GM18873 (cell line): ENCODE measurements around the gene OAF.

ENCODE experiments used
- ATAC-seq: cut with Tn5 transposase; IDR thresholded peaks from one replicate; pipeline ENCODE4 v1.9.1; 2021; ENCODE audit warnings: mild to moderate bottlenecking, moderate library complexity, moderate number of reproducible peaks; ENCODE audit not compliant: unreplicated experiment, low FRiP score

The OAF gene

DNA sequence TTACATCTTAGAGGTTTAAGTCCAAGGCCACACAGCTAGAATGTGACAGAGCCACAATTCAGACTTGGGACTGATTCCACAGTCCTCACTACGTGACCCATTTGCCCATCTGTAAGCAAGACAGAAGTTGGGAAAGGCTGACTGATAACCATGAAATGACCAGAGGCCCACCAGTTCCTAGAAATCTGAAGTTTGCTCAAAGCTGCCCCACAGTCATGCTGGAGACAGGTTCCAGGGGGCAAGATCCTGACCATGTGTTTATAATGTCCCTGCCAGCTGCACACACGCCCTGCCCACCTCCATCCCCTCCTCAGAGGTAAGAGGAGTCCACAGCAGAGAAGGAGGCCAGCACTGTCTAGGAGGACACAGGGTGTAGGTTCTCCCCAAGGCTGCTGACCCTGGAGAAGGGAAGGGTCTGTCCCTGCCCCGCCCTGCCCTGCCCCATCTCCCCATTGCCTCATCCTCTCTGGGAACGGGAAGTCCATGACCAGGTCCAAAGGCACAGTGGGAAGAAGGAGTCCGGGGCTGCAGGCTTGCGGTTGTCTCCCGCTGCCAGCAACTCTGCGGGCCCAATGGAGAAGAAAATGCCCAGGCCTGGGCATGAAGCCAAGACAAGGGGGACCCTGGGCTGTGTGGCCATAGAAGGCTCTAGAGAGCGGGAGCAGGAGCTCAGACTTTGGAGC, 11.9 kb upstream of the OAF start:
- ATAC-seq, result no peak

DNA sequence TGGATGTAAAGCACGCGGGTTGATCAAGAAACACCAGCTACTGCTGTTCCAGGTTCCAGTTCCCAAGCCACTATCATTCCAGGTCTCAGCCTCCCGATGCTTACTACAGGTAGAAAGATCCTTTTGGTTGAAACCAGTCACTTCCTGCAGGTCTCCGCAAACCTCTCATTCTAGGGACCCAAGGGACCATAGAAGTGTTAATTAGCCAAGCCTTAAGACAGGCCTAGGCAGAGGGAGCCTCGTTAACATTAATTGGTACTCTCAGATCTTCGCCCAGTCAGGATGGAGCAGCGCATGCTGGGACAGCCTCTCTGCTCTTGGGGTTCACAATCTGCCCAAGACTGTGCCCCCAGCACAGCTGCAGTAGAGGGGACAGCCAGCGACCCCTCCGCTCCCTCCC, 11.2 kb upstream of the OAF start:
- ATAC-seq, result no peak

DNA sequence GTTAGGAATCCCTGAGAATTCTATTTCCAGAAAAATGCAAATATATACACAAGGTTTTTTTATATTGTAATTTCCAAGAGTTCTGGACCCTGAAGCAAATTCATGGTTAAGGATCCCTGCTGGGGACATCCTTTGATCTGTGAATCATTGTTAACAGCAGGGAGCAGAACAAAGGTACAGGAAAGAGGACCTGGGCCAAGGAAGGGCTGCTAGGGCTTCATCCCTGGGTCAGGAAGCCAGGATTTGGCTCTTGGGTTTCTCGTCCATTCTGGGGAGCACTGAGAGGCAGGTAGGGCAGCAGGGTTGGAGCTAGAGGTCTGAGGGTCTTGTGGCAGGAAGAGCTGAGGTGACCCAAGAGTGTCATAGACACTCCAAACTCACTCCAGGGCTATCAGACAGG, 10.2 kb upstream of the OAF start:
- no peak for ATAC-seq

DNA sequence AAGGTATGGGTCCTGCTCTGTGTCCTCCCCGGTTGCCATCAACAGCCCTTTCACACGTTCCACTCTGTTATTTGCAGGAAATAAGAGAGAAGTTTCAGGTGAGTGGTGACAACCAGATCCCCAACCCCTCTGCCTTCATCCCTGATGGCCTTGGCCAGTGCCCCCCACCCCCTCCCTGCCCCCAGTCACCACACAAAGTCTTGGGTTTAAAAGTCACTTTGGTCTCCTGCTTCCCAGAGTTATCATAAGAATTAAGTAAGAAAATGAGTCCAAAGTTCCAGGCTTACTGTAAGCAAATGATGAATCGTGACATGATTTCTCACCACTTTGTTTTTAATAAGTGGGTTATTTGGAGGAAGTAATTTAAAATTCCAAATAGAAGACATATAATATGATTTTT, 9.2 kb upstream of the OAF start:
- ATAC-seq, result no peak

DNA sequence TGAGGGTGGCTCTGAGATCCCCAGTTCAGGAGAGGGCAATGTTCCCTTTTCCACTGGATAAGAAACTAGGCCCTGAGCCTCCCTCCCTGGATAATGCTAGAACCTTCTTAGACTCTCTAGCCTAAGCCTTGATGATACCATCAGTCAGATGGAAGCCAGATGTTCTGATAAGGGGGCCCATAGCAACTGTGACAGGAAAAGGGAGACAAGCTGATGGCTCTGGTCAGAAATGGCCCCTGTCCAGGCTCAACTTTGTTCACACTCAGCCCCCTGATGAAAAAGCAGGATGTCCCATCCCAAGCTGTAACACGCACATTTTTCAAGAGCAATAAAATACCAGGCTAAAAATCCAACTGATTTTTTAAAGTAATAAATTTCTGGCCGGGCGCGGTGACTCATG, 7.2 kb upstream of the OAF start:
- no peak for ATAC-seq

DNA sequence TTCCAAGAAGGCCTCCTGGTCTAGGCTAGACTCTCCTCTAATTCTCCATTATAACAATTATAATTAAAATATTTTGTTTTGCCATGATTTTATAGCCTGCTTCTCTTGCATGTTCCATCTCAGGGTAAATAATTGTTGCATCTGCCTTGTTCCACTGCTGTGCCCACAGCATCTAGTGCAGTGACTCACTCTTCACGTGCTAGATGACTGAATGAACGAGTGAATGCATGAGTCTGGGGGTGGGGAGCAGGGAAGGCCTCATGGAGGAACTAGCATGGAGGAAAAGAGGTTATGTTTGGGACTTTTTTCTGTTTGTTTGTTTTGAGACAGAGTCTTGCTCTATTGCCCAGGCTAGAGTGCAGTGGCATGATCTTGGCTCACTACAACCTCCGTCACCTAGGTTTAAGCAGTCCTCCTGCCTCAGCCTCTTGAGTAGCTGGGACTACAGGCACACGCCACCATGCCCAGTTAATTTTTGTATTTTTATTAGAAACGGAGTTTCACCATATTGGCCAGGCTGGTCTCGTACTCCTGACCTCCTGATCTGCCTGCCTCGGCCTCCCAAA, 5.2 kb upstream of the OAF start:
- no peak for ATAC-seq

DNA sequence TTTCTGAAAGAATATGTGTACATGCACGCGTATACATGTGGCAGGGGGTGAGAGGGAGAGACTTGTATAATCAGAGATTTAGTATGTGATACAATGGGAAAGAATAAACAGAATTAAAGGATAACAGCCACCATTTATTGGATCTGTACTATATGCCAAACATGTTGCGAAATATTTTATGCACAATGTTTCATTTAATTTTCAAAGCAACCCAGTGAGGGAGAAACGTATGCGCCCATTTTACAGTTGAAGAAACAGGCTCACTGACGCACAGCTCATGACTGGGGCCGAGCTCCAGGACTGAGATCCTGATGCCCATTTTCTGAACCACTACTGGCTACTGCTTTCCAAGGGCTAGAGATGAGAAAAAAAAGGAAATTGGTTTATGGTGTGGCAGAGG, 3.3 kb upstream of the OAF start:
- no peak for ATAC-seq

DNA sequence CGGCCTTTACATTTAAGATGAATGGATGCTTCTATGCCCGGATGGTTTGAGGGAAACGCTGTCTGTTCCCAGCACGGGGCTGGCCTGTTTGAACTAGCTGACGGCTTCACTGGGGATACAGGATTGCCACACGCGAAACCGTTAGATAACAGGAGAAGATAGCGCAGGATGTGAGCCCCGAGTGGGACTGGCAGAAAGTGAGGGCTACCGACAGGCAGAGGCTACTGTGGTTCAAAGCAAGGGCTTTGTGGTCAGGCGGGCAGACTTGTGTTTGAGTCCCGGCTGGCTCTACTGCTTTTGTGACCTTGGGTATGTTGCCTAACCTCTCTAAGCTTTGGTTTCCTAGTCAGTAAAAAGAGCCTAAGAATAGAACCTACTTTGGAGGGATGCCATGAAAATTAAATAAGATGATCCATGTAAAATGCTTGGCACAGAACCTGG, 2.8 kb upstream of the OAF start:
- no peak for ATAC-seq

DNA sequence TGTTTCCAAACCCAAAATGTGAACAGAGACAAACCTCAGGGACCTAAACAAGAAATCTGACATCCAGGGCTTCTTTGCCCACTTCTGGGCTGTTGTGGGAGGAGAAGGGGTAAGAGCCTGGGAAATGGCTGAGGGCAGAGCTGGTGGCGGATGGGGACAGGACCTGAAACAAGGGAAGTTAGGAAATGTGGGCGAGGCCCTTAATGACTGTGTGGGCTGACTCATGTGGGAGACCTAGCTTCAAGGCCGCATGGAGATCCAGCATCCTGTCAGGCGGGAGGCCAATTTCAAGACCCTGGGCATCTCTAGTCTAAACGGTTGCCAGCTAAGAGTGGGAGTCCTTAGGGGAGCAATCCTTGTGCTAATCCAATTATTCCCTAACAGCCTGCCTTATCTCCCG, 2.1 kb upstream of the OAF start:
- ATAC-seq, result no peak

DNA sequence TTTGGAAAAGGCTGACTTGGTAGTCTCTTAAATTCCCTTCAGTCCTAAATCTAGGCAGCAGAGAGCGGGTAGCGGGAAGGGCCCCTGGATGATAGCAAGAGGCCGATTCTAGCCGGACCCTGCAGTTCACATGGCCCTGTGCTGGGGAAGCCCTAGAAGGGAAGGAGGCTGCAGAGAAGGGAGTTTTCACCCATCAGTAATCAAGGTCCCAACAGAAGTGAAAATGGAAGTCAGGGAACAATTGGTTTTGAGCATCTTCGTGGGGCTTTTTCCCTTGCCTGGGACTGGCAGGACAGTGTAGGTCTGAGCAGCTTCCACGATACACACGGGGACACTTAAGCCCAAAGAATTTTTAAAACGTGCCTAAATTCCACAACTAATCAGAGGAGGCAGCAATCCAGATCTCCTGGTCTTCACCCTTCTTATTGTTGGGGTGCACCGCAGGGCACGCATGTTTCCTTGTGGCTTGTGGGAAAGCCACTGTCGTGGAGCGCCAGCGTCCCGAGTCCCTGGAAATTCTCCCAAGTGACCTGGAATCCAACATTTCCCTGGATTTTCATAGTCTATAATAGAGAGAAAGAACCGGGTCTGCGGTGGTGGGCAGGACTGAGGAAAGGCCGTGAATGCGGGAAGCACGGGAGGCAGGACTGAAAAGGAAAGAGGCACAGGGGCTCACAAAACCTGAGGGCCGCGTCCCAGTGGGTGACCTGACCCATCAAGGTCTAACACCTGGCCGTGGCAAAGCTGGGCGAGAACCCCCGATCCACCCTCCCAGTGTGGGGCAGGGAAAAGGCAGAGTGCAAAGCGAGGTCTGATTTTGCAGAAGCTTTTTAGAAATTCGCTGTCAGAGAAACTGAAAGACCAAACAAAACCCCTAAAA, 846 bp upstream of the OAF start:
- no peak for ATAC-seq

DNA sequence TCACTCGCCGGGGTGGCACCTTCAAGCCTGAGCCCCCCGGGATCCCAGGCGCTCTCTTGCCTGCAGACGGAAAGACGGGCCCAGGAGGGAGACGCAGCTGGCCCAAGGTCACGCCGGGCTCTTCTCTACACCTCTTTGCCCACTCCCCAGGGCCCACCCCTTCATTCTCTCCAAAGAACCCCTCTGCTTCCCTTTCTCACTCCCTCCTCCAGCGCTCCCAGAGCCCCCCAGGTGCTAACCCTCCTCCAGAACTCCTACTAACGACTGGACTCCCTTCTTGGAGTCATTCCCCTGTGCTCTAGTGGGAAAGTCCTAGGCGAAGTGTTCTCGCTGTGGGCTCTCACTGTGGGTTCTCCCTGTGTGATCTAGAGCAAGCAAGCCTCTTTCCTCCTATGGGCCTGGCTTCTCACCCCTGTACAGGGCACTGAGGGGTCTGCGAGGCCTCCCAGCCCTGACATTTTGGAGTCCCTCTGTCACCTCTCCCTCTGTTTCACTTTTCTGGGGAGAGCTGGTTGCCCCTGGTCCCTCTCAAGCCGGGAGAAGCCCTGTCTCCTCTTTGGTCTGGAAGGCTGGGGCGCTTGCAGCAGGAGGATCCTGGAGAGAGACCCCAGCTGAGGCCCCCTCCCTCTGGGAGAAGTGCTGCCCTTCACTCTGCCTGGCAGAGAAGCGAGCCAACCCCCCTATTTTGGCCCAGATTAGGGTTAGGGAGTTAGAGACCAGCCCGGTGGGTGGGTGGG, 858 bp downstream of the OAF start:
- no peak for ATAC-seq

DNA sequence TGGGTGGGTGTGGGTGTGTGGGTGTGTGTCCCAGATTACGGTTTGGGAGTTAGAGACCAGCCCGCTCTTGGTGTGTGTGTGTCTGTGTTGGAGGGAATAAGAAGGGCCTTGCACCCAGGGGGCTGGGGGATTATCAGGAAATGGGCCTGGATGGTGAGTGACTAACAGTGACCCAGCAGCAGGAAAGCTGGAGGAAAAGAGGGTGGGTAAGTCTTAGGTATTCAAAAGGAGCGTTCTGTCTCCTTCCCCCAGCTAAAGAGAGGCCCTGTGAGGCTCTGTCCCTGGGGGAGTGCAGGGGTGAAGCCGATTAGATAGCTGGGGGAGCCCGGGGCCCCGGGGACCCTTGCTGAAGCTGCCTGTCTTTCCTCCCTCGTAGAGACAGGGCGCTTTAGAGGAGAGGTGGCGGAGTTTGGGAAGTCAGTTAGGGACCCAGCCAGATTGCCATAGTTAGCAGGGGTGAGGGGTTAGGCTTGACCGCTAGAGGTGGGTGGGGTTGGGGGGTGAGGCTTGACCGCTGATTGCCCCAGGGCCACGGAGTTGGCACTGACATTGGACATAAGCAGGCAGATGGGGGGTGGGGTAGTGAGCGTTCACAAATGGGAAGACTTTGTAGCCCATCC, 1.5 kb downstream of the OAF start:
- no peak for ATAC-seq

DNA sequence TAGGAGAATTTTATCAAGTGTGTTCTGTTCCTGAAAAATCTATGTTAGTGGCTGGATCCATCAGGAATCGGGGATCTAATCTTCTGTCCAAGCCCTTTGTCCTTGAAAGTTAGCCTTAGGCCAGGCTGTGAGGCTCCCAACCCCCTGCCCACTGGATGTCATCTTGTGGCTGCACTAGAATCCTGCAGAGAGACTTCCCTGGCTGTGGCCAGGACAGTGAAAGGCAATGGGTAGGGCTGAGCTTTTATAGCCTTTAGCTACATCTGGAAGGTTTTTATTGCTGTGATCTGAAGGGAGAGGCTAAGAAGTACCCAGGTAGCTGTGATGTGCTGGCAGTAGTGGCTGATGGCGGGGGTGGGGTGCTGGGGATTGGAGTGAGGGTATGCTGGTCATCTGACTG, 2.1 kb downstream of the OAF start:
- no peak for ATAC-seq

DNA sequence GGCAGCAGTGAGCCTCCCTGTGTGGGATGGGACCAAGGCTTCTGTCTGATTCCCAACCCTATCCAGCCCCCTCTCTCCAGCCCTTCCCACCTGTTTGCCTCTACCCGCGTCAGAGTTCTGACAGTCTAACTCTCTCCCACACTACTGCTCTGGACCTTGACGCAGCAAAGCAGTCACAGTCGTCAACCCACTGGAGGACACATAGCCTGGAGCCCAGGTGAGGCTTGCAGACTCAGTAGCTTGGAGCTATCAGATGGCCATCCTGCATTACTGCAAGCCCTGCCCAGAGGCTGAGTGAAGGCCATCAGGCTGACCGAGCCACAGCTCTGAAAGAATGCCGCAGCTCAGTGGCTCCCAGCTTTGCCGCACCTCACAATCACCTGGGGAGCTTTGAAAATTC, 3.7 kb downstream of the OAF start:
- ATAC-seq, result no peak

DNA sequence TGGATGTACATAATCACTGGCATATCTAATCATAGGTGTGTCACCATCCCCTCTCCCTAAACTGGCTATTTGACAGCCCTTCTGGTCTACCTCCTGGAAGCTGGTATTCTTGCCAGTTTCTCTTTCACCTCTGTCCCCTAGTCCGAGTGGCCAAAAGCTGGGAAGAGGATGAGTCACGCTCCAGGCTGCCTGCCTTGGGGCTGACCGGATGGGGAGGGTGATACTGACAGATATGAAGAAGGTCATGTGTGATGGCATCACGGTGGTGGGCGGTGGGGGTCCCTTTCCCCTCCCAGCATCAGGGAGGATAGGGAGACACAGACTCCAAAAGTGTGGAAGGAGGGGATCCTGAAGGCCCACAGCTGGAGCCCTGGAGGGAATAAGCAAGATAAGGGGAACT, 4.8 kb downstream of the OAF start:
- no peak for ATAC-seq

DNA sequence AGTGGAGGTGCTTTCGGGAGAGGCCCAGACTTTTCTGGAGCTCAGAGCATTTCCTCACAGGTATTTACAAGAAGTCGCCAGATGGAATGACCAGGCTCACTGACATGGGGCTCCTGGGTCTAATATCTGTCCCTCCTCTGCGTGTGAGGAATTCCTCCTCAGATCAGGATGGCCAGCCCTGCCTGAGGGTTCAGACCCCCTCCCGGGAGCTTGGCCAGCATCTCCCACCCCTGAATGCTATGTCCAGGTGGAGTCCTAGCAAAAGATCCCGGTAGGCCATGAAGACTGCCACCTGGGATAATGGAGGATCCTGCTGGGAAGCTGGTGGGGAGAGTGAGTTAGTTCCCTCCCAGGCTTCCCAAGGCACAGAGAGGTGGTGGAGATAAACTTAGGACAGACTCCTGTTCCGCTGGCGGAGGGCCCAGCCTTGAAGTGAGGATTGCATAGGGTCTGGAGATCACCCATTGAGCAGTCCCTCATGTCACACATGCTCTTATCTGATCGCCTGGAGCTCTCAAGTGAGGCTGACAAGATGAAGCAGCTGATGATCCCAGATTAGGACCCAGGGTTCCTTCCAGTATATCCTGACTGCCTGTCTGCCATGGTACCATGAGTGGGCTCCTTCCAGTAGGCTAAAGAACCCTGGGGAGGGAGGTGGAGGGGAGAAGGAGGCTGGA, 5.7 kb downstream of the OAF start:
- no peak for ATAC-seq

DNA sequence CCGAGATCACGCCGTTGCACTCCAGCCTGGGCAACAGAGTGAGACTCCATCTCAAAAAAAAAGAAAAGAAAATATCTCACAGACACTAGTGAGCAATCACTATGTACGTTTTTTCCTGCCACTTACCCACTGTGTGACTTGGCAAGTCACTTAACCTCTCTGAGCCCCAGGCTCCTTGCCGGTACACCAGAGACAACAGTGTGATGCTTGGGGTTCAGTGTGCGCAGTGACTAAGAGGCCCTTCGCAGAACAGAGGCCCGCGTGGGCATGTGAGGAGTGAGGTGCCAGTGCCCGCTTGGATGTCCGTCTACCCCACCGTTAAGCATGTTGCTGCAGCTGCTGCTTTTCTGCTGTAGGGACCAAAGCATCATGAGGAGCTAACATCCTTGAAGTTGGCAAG, 6.7 kb downstream of the OAF start:
- no peak for ATAC-seq

DNA sequence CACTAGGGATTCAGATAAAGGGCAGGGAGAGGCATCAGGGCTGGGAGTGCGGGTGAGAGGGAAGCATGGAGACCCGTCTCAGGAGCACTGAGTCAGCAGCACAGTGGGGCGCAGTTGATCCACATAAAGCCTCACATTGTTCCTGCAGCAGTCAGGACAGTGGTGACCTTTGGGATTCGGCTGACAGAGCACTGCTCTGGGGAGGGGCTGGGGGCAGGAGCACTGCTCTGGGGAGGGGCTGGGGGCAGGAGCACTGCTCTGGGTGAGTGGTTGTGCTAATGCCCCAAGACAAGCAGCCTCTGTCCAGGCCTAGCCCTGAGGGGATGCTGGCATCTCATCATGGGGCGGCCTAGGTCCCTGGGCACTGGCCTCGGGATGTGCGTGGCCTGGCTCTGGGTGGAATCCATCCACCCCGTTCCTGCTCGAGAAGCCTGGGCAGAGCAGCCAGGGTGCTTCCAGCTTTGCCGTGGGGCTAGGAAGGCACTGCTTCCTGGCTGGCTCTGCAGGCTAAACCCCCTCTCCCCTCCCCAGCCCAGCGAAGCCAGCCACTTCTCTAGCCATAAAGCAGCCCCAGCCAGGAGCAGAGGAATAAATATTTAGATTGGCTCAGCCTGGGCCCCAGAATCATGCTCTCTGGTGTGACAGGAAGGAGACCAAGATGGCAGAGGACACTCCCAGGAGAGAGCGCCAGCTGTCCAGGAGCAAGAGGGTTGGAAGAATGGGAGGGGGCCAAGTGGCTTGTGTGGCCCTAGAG, 7.3 kb downstream of the OAF start:
- ATAC-seq, result no peak

DNA sequence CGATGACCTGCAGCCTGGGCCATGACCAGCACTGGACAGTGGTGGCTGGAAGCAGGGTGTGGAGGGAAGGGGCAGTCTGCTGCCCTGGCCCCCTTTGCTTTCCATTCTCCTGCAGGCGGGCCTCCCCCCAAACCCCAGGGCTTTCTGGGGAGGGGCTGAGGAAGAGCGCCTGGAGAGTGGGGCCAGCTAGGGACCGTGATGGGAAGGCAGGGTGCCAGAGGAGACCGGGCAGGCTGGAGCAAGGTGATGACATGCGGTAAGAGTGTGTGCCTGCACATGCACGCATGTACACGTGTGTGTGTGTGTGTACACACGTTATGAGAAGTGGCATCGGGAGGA, 7.8 kb downstream of the OAF start:
- ATAC-seq, result no peak
